Measurements from ENCODE around the gene AMD1. TPM values are rescaled to one million over a fixed set of nuclear protein-coding genes. Genes with fewer than 3 reads are reported as not detected.
"Not testable (repeated sequence)": the region's sequence is repeated elsewhere in the genome, so short reads cannot be mapped to it uniquely, and the experiment has no call there.

AMD1 gene
- 101 and 104 TPM in 2 replicates for total RNA-seq

DNA sequence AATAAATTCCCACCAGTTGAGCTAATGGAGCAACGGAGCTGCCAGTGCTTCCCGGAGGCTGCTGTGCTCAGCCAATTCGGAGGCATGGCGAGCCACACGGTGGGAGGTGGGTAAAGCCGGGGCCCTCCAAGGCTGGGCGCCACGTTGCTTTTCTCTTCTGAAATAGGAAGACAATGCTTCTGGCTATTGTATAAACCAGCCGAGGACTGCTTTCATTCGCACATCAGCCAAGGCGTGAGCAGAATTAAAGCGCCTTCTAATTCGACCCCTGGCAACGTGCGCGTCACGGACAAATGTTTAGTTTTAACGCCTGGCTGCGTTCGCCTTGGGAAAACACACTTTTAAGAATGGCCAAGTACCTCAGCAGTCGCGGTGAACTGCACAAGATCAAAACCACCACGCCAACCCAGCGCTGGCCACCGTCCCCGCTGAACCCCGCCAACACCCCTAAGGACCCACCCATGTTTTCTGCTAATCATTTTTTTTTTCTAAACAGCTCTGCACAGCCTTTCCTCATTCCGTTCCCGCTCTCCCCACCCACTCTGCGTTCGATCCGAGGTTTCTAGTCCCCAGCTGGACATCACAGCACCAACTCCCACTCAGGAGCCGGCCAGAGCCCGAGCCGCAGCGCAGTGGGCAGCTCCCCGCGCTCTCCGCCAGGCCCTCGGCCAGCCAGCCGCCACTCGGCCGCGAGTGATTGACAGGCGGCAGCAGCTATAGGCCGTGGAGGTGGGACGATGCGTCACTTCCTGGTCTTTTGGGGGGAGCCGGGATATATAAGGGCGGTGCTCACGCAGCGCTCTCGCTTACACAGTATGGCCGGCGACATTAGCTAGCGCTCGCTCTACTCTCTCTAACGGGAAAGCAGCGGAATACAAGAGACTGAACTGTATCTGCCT lies at the start of gene AMD1:
AMD1 (plus strand) TSS at position 805 of the 899 bp plus-strand sequence. CDS start 321 bp downstream, outside the sequence.
- intact Hi-C loops (cut with micrococcal nuclease), result loop anchor here (1.0 to 5.0 kb wide), 7 partner anchors 59 to 1637 kb away; partner anchors contain the start of genes CDC40, CDK19, FAM229B and GTF3C6

- intact Hi-C loops (cut with micrococcal nuclease), result no loop called here
Measured at GRCh38 chr6:110826236-110827129, 48.1 kb upstream of the AMD1 start.

GRCh38 chr6:110828396-110828795 lies 46.2 kb upstream of the AMD1 start:
- intact Hi-C loops (cut with micrococcal nuclease), result no loop called here

DNA sequence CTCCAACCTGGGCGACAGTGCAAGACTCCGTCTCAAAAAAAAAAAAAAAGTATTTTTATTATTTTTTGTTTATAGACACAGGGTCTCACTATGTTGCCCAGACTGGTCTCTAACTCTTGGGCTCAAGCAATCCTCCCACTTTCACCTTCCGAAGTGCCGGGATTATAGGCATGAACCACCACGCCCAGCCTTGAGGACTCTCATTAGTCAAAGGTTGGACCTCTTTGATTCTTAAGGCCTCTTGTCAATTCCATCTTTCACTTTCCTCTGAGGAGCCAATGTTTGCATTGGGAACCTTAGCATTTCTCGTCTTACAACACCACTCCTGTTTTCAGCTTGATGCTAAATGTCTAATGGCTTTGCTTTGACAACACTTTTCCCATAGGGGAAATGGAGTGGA lies 43.2 kb upstream of the AMD1 start:
- intact Hi-C loops (cut with micrococcal nuclease), result no loop called here

DNA sequence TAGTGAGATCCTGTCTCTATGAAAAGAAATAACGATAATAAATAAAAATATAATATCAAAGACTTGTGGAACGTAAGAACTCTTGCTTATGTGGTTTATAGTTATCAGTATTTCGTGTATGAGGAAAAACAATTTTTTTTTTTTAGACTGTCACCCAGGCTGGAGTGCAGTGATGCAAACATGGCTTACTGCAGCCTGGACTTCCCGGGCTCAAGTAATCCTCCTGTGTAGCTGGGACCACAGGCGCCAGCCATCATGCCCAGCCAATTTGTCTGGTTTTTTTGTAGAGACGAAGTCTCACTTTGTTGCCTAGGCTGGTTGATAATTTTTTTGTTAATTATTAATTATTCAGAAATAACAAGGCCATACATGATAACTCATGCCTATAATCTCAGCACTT lies 40.8 kb upstream of the AMD1 start:
- intact Hi-C loops (cut with micrococcal nuclease), result no loop called here

GRCh38 chr6:110835751-110836150 lies 38.8 kb upstream of the AMD1 start:
- intact Hi-C loops (cut with micrococcal nuclease), result not testable (repeated sequence)

DNA sequence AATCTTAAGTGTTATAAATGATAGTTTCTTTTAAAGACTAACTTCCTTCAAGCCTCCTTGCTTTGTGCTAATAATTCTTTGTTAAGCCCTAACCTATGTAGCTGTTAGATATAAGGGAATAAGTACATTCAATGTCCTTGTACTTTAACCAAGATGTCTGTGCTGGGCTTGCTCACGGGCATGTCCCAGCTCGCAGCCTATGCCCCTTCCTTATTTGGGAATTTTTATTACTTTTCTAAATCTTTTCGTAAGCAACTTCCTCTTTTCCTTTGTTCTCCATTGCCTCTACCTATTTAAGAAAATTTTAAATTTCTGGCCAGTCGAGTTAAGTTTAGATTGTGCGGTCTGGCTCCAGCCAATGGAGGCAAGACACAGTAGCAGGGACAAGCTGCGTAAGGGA lies 33.3 kb upstream of the AMD1 start:
- intact Hi-C loops (cut with micrococcal nuclease), result no loop called here

DNA sequence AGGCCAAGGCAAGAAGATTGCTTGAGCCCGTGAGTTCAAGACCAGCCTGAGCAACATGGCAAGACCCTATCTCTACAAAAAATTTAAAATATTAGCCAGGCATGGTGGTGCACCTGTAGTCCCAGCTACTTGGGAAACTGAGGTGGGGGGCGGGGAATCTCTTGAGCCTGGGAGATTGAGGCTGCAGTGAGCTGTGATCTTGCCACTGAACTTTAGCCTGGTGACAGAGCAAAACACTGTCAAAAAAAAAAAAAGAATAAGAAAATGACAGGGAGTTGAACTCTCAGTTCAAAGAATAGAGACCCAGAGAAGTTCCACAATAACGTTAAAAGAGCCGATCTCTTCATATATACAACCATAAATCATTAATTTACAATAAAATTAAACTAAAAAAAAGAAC lies 24.8 kb upstream of the AMD1 start:
- intact Hi-C loops (cut with micrococcal nuclease), result no loop called here

- intact Hi-C loops (cut with micrococcal nuclease), result no loop called here
Measured at GRCh38 chr6:110852773-110853172, 21.8 kb upstream of the AMD1 start.

DNA sequence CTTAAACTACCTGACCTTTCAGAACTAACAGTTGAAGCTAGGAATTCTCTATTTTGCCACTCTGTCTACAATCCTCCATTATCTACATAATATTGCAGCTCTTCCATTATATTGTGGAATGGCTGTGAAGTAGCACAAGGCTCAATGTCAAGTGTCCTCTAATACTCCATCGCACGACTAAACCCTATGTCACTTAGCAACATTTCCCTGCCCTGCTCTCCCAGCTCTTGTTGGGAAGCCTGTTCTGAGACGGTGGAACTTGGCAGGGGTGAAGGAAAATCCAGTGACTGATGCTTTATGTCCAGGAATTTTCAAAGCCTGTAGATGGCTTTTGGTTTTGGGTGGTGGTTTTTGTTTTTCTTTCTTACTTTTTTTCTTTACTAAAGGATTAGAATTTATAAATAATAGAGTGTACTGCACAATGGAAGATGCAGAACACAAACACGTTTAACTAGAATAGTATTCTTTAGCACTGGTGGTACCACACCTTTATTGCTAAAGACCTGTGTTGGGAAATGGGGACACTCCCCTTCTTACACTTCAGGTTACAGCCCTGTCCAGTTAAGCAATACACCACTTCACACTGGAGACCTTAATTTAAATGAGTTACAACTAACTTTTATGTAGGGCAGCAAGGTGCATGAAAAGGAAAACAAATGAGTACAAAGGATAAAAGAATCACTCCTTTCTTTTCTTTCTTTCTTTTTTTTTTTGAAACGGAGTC lies 20.7 kb upstream of the AMD1 start:
- intact Hi-C loops (cut with micrococcal nuclease), result no loop called here

DNA sequence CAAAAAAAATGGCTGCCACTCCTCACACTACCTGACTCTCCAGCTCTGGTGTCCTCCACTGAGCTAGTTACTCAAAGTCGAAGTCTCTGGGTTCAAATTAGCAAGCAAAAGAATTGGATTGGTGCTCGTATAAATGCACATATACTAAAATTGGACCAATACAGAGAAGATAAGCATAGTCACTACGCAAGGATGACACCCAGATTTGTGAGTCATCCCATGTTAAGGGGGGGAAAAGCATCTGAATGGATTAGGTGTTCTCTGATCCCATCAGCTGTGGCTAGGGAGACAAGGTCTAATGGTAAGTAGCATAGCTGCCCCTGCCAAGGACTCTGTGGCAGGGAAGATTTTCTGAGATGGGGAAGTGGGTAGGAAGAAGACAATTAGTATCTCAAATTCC lies 18.3 kb upstream of the AMD1 start:
- intact Hi-C loops (cut with micrococcal nuclease), result no loop called here

DNA sequence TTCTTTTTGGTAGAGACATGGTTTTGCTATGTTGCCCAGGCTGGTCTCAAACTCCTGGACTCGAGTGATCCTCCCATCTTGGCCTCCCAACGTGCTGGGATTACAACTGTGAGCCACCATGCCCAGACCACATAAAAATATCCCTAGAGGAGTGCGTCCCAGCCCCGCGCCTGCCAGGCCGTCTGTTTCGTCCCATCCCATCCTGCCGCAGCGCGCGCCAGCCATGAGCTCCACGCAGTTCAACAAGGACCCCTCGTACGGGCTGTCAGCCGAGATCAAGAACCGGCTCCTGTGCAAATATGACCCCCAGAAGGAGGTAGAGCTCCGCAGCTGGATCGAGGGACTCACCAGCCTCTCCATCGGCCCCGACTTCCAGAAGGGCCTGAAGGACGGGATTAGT lies 16.6 kb upstream of the AMD1 start:
- intact Hi-C loops (cut with micrococcal nuclease), result no loop called here

DNA sequence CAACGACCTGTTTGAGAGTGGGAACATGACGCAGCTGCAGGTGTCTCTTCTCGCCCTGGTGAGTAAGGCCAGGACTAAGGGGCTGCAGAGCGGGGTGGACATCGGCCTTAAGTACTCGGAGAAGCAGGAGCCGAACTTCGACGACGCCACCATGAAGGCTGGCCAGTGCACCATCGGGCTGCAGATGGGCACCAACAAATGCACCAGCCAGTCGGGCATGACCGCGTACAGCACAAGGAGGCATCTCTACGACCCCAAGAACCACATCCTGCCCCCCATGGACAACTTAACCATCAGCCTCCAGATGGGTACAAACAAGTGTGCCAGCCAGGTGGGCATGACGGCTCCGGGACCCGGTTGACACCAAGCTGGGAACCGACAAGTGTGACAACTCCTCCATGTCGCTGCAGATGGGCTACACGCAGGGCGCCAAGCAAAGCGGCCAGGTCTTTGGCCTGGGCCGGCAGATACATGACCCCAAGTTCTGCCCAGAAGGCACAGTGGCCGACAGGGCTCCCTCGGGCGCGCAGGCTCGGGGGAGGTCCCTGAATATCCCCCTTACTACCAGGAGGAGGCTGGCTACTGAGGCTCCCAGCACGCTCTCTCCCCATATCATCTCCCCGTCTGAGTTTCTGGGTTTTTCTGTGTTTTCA lies 15.9 kb upstream of the AMD1 start:
- intact Hi-C loops (cut with micrococcal nuclease), result no loop called here

DNA sequence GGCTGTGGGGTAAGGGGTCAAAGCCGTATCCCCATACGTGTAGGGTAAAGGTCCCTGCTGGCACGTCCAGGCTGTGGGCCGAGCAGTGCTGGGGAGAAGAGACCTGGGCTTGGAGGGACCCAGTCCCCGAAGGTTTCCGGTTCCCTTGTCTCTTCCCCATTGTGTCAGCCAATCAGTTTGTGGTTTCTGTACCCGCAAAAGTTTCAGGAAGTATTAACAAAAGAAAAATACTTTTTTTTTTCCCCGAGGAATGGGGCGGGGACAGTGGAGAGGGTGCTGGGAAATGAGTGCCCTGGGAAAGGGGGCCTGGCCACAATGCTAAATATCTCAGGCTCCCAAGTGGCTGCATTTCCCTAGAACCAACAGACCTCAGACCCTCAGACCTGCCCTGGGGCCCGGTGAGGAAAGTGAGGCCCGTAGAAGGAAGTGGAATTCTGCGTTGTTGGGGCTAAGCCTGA lies 15.2 kb upstream of the AMD1 start:
- intact Hi-C loops (cut with micrococcal nuclease), result no loop called here

DNA sequence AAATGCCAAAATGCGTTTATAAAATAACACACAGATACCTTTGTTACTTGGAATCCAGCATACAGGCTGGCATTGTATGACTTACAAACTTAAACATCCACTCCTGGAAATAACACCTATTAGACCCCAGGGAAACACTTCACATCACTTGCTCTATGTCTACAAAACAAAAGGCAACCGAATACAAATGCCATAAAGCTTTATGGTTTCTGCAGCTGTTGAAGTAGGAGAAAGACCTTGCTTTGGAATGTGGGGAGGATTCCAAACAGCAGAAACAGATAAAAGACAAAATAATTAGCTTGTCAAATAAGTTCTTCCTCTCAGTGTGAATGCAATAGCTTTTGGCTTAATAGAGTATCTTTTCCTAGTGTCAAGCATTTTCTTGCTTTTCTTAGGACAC lies 9.8 kb upstream of the AMD1 start:
- intact Hi-C loops (cut with micrococcal nuclease), result no loop called here

- intact Hi-C loops (cut with micrococcal nuclease), result loop anchor here (1.0 to 5.0 kb wide), 7 partner anchors 60 to 1638 kb away; partner anchors contain the start of genes CDC40, CDK19, FAM229B and GTF3C6
Measured at GRCh38 chr6:110874880-110875547, 429 bp downstream of the AMD1 start.

DNA sequence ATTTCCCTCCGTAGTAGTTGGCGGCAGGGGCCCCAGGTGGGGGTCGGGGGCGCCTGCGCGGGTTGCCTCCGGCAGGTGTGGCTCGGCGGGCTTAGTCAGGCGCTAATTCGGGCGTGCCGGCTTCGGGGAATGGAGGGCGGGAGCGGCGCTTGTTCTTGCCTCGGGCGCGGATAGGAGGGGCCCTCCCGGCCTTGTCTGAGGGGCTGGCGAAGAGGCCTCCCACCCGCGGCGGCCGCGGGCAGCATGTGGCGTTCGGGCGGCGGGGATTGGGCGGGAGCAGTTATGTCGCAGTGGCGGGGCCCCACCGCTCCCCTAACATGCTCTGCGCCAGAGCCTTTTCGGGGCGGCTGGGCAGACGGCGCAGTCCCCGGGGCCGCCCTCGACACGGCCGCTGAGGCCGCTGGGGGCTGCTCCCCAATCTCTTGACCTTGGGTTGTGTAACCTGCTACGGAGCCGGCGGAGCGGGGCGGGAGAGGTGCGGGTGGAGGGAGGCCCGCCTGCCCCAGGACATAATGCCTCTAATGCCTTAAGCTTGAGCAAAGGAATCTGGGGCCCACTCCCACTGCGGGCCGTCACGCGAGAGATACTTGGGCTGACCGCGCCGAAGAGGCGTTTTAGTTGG lies 1.1 kb downstream of the AMD1 start:
- intact Hi-C loops (cut with micrococcal nuclease), result no loop called here

DNA sequence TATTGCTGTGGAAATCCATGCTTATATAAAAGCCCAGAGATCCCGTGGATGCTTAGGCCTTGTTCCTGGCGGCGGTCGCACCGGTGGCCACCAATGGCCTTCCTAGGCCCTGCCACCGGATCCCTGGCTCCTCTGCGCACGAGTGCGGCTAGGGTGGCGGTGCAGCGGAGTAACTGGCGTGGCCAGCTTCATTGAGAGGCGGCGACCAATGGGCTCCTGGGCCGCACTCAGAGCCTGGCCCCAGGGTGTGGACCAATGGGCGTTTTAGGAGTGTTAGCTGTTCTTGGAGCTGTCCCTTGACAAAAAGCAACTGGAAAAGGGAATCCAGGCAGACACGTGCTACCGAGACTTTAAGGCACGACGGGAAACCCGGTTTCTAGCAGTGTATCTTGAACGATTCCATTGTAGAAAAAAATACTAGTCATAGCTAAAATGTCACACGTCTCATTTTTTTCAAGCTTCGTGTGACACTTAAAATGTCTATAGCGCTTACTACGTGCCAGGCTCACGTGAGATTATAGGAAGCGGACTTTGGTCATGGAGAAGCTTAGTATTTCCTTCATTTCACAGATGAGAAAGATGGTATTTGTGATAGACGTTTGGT lies 1.7 kb downstream of the AMD1 start:
- intact Hi-C loops (cut with micrococcal nuclease), result no loop called here

Data from T-helper 2 cell treated with Interferon-gamma antibody and Interleukin-4, amounts not matched to agents 100 ng/mL and 5 ng/mL, for 36 hours (primary cell).